IPS-NIHi7 (cell line): ENCODE results near the gene G2E3.
"Not testable (repeated sequence)": the region's sequence is repeated elsewhere in the genome, so short reads cannot be mapped to it uniquely, and the experiment has no call there.

Experiments
- DNase-seq: peaks from one replicate; pipeline ENCODE4 v3.0.0; 2012; ENCODE audit warnings: mixed read lengths; ENCODE audit errors: extremely low spot score

The G2E3 gene

DNA sequence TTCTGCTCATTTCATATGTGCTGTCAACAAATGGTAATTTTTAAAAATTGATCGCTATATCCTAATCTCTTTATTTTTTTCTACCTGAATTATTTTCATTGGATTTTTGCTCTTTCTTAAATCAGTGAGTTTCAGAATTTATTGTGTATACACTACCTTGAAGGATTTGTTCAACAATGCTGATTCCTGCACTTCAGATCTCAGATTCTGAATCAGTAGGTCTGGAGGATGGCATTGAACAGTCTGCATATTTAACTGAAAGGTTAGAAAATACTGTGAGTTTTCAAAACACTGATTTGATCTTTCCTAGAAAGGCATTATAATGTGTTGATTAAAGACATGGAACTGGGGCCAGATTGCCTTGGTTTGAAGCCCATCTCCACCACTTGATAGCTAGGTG is 1.6 kb downstream of the G2E3 start:
- DNase-seq, result no peak

DNA sequence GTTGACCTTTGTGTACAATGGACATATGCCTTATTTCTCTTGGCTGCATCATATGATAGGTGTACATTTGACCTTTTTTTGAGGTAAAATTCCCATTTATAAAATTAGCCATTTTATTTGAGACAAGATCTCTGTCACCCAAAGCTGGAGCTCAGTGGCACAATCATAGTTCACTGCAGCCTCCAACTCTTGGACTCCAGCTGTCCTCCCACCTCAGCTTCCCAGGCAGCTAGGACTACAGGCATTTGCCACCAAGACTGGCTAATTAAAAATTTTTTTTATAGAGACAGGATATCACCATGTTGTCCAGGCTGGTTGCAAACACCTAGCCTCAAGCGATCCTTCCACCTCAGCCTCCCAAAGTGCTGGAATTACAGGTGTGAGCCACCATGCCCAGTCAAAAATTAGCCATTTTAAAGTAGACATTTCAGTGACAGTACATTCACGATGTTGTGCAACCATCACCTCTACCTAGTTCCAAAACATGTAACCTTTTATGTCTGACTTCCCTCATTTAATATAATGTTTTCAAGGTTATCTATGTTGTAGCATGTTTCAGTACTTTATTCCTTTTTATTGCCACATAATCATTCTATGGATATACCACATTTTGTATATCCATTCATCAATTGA is 5.4 kb downstream of the G2E3 start:
- DNase-seq, result no peak

DNA sequence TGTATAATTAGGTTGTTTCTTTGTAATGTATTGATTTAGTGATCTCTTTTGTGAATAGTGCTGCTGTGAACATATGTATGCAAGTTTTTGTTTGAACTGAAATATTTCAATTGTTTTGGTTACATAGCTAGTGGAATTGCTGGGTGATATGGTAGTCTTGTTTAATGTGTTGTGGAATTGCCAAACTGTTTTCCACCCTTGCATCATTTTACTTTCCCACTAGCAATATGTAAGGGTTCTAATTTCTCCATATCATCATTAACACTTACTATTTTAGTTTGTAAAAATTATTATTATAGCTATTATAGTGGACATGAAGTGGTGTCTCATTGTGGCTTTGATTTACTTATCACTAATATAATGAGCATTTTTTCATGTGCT is 5.9 kb downstream of the G2E3 start:
- DNase-seq, result no peak

DNA sequence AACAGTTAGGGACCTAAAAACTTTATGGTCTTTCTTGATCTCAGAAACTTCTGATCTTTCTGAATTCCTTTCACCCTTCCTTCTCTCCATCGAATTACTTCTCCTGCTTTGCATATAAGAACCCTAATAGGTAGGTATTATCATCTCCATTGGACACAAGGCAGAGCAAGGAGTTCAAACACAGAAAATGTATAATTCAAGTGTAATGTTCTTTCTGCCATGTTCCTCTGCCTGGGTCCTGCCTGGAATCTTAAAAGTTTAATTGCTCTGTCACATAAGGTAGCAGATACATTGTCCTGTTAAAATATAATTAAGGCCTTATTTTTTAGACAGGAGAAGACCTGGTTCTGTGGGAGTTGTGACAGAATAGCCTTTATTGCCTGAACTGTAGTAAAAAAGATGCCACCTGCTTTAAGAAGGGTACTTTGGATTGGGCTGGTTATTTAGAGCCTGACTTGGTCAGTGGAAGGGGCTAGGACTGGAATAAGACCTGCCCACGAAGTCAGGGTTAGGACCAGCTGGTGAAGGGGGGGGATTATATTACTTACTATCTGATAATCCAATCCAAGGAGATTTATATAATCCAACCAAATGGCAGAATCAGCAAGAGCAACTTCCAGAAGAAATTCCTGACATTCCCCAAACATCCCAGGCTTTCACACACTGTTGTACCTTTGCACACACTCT is 10.4 kb downstream of the G2E3 start:
- DNase-seq, result no peak

DNA sequence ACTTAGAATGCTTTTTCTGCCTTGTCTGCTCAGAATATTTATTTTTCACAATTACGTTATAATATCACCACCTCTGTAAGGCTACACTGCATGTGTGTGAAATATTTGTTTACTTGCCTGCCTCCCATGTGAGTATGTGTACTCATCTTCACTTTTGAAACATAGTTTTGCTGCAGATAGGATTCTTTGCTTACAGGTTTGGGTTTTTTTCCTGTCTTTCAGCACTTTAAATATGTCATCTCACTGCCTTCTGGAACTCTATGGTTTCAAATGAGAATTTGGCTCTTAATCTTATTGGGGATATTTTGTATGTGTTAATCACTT is 10.9 kb downstream of the G2E3 start:
- DNase-seq, result no peak

DNA sequence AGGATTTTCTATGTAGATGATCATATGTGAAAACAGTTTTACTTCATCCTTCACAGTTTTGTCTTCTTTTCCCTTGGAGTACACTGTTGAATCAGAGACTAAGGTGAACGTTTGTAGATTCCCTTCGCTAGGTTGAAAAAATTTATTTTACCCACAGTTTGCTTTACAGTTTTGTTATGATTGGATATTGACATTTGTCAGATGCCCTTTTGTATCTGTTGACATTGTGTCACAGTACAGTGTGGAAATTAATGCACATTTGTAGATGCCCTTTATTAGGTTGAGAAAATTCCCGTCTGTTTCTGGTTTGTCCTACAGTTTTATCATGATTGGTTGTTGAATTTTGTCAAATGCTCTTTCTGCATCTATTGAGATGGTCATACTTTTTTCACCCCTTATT is 13.3 kb downstream of the G2E3 start:
- no peak for DNase-seq

DNA sequence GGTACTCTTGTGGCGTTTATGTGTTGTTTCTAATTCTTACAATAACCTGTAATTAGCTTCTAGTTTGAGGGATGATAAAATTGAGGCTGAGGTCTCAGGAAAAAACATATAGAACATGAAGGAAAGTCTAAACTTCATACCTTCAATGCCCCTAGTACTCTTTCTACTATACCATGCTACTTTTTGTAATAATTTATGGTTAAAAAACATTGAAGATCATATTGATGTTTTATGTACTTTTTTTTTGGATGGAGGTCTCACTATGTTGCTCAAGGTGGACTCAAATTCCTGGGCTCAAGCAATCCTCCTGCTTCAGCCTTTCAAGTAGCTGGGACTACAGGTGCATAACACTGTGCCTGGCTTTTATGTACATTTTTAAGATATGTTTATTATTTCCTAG is 13.8 kb downstream of the G2E3 start:
- DNase-seq, result no peak

DNA sequence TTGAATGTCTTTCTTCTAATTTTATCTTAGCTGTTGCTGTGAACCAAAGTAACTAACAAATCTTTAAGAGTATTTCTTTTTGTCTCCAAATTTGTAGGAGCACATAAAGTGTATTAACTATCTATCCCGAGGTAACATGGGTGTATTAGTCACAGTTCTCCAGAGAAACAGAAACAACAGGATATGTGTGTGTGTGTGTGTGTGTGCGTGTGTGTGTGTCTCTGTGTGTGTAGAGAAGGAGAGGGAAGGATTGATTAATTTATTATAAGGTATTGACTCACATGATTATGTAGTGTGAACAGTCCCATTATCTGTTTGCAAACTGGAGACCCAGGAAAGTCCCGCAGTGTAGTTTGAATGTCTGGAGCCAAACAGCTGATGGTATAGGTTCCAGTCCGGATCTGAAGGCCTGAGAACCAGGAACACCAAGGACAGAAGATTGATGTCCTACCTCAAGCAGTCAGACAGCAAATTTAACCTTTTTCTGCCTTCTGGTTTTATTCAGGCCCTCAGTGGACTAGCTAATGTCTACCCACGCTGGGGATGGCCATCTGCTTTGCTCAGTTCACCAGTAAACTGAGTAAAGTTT is 14.4 kb downstream of the G2E3 start:
- DNase-seq, result no peak

DNA sequence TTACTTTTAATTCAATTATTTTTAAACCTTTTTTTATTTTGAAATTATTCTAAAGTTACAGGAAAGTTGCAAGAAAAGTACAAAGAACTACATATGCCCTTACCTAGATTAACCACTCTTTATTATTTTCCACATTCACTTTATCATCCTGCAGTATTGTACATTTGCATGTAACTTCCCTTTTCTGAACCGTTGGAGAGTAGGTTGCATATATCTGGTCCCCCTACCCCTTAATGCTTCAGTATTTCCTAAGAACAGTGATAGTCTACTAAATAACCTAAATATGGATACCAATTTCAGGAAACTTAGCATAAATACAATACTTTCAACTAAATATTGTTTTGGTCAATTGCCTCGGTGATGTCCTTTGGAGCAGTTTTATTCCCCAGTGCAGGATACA is 15.0 kb downstream of the G2E3 start:
- DNase-seq, result no peak

DNA sequence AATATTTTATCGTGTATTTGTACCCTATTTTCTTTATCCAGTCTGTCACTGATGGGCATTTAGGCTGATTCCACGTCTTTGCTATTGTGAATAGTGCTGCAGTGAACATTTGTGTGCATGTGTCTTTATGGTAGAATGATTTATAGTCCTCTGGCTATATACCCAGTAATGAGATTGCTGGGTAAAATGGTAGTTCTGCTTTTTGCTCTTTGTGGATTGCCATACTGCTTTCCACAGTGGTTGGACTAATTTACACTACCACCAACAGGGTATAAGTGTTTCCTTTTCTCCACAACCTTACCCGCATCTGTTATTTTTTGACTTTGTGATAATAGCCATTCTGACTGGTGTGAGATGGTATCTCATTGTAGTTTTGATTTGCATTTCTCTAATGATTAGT is 15.8 kb downstream of the G2E3 start:
- not testable (repeated sequence) for DNase-seq

DNA sequence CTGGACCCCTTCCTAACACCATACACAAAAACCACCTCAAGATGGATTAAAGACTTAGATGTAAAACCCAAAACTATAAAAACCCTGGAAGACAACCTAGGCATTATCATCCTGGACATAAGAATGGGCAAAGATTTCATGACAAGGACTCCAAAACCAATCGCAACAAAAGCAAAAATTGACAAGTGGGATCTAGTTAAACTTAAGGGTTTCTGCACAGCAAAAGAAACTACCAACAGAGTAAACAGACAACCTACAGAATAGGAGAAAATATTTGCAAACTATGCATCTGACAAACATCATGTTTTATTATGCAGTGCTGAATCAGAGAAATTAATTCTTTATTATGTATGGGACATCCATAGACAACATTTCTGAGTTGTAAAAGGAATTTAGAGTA is 17.4 kb downstream of the G2E3 start:
- not testable (repeated sequence) for DNase-seq

DNA sequence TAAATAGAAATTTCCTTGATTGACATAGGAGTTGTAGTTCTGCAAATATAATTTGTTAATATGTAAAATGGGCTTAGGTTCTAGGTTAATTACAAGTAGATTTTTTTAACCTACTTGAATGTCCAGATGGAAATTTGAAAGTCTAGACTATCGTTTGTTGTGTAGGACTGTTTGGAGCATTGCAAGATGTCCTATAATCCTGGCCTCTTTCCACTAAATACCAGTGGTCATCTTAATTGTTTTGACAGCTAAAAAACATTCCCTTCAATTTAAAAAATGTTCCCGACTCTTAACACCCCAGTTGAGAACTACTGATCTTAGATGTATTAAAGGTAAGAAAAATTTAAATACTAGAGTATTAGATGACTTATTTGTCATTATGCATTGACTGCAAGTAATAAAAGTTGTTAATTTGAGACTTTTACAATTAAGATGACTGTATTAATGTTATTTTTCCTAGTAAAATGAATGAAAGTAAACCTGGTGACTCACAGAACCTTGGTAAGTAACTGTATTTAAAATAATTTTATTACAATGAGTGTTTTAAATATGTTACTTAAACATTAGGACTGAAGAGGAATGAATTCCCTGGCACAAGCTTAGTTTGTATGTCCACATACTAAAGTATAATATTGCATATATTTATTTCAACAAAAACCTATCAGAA is 21.8 kb downstream of the G2E3 start:
- DNase-seq, result no peak

DNA sequence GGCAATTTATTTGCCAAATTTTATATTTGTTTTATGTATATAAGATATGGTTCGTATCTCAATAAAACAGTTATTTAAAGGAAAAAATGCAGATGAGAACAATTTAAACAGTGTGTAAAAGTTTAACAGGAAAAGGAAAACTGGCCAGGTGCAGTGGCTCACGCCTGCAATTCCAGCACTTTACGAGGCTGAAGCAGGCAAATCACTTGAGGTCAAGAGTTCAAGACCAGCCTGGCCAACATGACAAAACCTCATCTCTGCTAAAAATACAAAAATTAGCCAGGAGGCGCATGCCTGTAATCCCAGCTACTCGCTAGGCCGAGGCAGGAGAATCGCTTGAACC is 22.3 kb downstream of the G2E3 start:
- DNase-seq, result no peak

DNA sequence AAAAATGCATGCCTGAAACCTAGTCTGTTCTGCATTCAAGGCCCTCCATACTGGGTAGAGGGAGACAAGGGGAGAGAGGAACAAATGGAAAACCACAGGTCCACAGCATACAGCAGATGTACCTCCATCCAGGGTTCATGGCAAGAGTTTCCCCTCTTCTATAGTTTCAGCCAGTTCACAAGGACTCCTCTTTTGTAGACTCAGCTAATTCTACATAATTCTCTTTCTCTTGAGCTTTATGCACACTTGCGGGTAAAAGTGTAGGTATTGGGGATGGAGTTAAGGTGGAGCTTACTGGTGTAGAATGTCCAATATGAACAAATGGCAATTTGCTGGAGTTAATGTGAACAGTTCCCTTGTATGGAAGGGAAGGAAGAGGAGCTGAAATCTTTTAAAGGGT is 23.4 kb downstream of the G2E3 start:
- no peak for DNase-seq

DNA sequence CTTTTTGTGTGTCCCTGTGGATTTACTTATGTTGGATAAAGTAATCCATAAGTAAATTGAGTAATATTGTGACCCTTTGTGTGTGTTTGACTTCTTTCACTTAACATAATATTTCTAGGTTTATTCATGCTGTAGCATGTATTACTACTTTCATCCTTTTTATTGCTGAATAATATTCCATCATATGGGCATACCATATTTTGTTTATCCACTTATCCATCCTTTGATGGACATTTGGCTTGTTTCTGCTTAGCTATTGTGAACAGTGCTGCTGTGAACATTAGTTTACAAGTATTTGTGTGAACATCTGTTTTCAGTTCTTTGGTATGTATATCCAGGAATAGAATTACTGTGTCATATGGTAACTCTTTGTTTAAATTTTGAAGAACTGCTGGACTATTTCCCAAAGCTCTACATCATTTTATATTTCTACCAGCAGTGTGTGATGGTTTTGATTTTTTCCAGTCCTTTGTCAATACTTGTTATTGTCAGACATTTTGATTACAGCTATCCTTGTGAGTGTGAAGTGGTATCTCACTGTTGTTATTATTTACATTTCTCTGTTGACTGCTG is 25.2 kb downstream of the G2E3 start:
- DNase-seq, result no peak

DNA sequence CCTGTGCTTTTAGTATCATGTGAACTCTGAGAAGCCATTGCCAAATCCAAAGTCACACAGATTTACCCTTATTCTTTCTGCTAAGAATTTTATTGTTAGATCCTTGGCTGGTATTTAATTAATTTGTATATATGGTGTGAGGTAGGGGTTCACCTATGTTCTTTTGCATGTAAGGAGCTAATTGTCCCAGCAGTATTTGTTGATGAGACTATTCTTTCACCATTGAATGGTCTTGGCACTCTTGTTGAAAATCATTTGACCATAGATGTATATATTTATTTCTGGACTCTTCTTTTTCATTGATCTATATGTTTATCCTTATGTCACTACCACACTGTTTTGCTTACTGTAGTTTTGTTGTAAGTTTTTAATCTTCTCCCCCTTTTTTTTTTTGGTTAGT is 26.2 kb downstream of the G2E3 start:
- no peak for DNase-seq

DNA sequence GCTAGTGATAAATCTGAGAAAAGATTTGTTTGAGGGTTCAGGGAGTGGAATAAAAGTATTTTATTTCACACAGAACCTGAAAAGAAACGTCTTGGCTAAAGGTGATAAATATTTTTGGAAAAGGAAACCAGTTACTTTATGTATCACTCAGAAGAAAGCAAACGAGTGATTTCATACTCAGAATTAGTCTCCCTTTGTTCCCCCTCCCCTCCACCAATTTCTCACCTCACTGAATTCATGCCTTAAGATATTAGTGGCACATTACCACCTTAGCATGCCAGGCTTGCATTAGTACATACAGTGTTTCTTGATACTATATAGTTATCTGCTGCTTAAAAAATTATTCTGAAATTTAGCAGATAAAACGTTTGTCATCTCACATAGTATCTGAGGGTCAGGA is 28.2 kb downstream of the G2E3 start:
- DNase-seq, result no peak

DNA sequence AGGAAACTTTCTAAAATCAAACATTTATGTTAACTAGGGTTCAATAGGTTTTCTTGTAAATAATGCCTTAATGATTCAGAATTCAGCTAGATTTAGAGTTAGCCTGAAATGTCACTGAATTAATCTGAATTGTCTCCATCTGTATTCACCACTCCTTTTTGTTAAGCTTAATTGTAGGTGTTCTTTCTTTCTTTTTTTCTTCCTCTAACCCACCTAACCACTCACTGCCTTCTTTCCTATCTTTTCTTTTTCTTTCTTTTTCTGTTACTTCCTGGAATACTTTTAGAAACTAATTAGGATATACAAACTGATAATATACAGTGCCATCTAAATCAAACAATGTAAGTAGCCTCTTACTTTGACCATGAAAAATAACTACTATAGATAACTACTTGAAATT is 29.9 kb downstream of the G2E3 start:
- DNase-seq, result no peak

DNA sequence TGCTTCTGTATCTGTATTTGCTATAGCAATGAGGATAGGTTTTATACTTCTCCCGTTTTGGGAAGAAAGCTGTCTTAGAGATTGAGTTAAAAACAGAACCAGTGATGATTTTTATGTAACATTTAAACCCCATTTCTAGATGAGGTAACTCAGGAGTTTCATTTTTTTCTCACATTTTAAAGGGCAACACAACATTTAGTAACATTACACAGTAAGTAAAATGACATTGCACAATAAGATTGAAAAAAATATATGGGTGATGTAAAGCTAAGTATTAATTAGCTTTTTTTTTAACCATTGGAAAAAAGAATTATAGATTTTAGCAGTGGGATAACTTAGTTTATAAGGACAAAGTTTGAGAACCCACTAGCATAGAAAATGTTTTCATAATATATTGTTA is 38.0 kb downstream of the G2E3 start:
- DNase-seq, result no peak

DNA sequence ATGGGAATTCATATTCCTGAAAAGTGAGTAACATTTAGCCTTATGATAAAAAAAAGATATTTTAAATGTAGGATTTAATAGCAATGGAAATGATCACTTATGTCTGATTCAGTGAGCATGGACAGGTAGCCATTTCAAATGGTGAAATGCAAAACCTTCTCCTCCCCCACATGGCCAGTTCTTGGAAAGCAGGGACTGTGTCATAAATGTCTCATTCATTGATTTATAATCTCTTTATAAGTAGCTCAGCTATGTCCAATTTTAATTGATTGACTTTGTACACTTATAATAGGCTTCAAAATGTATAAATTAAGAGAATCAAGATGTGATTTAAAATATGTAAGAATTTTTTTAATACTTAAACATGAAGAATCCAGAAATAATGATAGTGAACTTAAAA is 38.5 kb downstream of the G2E3 start:
- no peak for DNase-seq

DNA sequence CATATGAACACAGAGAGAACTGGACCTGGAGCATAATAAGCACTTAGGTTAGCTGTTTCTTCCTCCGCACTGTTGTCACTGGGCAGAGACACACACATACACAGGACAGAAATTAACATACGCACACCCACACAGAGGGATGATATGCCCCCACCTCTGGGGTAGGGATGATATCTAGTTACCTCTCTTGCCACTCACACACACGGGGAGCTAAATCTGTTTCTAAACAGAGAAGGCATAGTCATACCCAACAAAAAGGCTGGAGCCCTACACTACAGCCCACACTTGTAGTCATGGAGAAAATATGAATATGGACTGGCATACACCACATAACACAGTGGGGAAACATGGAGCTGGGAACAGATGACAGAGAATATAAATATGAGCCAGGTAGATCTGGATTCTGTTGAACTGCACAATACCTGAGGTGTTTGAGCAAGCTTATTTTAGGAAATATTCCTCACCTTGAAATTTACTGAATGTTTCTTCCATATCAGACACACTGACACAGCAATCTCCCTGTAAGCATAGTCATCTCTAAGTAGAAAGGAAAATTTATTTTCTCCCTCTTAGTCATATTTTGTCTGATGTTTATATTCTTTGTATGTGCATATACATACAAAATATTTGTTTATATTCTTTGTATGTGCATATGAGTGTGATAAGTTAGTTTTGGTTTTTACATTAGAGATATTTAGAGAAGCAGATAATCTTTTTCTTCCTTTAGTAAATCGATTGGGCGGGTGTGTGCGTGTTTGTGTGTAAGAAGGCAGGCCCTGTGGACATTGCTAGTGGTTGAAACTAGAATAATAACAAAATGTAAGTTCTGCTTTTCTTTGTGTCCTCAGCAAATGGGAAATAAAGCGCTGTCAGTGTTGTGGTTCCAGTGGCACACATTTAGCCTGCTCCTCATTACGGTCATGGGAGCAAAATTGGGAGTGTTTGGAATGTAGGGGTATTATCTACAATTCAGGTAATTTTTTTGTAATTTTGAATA is 42.3 kb downstream of the G2E3 start:
- DNase-seq, result no peak

DNA sequence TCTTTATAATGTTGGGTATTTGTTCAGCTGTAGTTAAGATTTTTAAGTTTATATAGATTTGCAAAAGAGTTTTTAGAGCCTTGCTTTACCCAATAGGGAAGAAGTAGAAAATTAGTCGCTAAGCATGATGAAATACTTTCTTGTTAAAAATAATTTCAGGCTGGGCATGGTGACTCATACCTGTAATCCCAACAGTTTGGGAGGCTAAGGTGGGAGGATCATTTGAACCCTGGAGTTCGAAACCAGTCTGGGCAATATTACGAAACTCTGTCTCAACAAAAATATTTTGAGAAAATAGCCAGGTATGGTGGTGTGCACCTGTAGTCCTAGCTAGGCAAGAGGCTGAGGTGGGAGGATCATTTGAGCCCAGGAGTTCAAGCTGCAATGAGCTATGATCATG is 44.4 kb downstream of the G2E3 start:
- no peak for DNase-seq
